HUES64 (cell line): ENCODE measurements around the gene STARD13.

Source experiments
- H3K27ac ChIP-seq: 2 replicates; pipeline ENCODE4 v1.7.0; 2013; ENCODE audit warnings: low read depth, low read length, inconsistent platforms
- H3K27me3 ChIP-seq: 2 replicates; pipeline ENCODE4 v1.6.1; 2013; ENCODE audit warnings: mild to moderate bottlenecking, low read length; ENCODE audit not compliant: insufficient read depth
- H3K36me3 ChIP-seq: 2 replicates; pipeline ENCODE4 v1.6.1; 2013; ENCODE audit warnings: mild to moderate bottlenecking, low read length; ENCODE audit not compliant: insufficient read depth
- H3K4me1 ChIP-seq: 2 replicates; pipeline ENCODE4 v1.6.1; 2013; ENCODE audit warnings: mild to moderate bottlenecking, low read length, moderate library complexity; ENCODE audit not compliant: insufficient read depth
- H3K4me3 ChIP-seq: 2 replicates; pipeline ENCODE4 v1.5.1; 2013; ENCODE audit warnings: mild to moderate bottlenecking, low read length, moderate library complexity
- H3K9ac ChIP-seq: 2 replicates; pipeline ENCODE4 v1.6.1; 2013; ENCODE audit warnings: mild to moderate bottlenecking, low read depth, low read length
- H3K9me3 ChIP-seq: 2 replicates; pipeline ENCODE4 v1.6.1; 2013; ENCODE audit warnings: low read depth, low read length; ENCODE audit not compliant: insufficient read depth
- WGBS: fragments of 150-250, 120-280 bp; methylation state at CpG from one replicate; pipeline ENCODE4 v1.1.7; 2013; ENCODE audit warnings: missing lambda C conversion rate; 5-methylcytosine and 5-hydroxymethylcytosine counted together

STARD13 gene

DNA sequence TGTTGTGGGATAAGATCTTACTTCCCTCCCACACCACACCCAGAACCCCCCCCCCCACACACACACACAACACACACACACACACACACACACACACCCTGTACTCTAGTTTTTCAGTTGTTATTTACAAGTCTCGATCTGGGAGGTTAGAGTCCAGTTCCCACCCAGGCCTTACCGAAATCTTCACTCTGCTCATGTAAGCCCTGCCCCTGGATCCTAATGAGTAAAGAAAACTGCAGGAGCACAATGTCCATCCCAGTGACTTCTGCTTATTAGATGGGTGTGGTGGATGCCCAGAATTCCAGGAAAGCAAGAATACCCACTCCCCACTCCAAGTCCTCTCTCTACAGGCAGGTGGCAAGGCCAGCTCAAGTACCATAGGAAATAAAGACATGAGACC lies 23.0 kb downstream of the STARD13 start:
- WGBS: 71% methylated on average over 2 of the region's 2 CpGs
- H3K27me3 ChIP-seq: no peaks in the 10 kb centered on the region
- H3K4me1 ChIP-seq: peaks cover 34% of the 10 kb centered on the region
- no peaks in the 10 kb centered on the region for H3K36me3 ChIP-seq
- no peak overlapping the region for H3K27ac ChIP-seq
- no peaks in the 10 kb centered on the region for H3K9me3 ChIP-seq
- no peak overlapping the region for H3K9ac ChIP-seq
- no peak overlapping the region for H3K4me3 ChIP-seq

DNA sequence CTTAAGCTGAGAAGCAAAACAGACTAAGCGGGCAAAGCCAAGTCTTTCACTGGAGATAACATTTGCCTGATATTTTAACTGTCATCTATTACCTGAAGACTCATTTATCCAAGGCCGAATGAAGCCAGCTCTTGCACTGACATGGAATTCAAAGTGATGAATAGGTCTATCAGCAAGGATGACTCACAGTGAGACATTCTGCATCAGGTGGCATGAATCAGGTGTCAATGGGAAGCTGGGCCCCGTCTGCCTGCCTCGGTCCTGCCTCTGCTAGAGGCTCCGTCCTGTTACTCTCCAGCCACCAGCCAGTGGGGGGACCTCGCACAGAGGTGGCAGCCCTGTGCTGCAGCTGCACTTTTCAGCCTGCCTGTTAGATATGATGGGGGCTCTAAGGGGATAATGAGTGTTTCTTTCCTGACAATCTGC lies 23.5 kb downstream of the STARD13 start:
- no peak overlapping the region for H3K27ac ChIP-seq
- H3K9ac ChIP-seq: no peak overlapping the region
- WGBS: 63% methylated on average over 6 of the region's 6 CpGs
- peaks cover 34% of the 10 kb centered on the region for H3K4me1 ChIP-seq
- H3K4me3 ChIP-seq: no peak overlapping the region
- no peaks in the 10 kb centered on the region for H3K27me3 ChIP-seq
- no peaks in the 10 kb centered on the region for H3K9me3 ChIP-seq
- H3K36me3 ChIP-seq: no peaks in the 10 kb centered on the region

DNA sequence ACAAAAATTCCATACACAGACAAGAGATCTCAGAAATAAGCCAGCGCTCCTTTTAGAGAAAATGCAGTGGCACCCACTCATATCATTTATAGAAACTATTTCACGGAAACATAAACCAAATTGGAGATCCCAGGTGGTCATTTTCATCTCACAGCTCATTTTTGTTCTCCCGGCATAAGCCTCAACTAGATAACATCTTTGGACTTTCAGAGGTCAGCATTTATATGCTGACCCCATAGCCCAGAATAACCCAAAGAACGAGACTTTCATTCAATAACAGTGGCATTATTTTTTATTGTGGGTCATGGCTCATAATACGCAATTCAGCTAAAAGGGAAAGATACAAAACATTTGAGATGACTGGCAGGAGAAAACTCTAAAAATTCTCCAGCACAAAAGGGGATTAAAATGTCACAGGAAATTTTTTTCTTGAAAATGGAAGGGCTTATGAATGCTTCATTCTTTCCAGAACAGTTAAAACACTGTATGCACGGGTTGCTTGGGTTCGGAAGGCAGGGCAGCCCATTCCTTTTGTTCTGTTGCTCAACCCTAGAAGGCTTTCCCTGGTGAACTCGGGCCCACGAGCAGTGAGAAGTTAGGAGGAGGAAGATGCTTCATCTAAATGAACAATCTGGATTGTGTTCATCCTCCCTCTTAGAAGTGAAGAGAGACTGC lies 24.0 kb downstream of the STARD13 start:
- no peaks in the 10 kb centered on the region for H3K9me3 ChIP-seq
- H3K27me3 ChIP-seq: no peaks in the 10 kb centered on the region
- H3K4me3 ChIP-seq: no peak overlapping the region
- WGBS: 92% methylated on average over 8 of the region's 9 CpGs
- no peaks in the 10 kb centered on the region for H3K36me3 ChIP-seq
- H3K4me1 ChIP-seq: peaks cover 34% of the 10 kb centered on the region
- no peak overlapping the region for H3K27ac ChIP-seq
- no peak overlapping the region for H3K9ac ChIP-seq

DNA sequence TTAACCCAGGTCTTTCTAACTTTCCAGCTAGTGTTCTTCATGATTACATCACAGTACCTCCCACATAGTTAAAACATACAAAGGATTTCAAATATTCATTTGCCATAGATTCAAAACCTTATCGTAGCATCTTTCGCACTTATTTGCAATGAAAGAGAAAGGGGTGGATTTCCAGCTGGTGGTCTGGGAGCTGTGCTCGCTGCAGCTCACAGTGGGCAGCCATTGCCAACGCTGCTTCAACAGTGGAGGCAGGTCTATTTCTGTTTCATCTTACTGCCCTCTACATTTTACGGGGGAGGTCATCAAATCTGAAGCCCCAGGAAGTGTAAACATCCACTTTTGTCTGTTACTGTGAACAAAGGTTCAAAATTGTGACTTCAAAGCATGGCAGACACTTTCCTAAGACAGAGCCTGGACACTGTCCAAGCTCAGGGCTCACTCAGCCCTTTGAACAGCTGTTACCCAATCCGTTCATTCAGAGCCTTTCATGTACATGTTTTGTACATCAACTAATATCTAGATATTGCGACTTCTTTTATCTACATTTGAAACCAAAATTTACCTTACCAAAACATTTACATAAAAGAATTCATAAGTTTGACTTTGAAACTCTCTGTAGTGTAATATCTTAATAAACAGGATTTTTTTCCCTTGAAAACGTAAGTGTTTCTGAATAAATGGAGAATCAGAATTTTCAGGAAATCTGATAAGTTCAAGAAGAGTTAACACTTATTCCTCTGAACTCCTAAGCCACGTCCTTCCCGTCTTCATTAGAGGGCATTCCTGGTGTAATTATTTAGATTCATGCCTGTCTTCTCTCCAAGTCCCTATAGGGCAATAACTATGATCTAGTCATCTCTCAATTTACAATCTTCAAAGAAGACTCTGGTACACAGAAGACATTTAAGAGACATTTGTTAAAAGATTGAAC lies 25.1 kb downstream of the STARD13 start:
- no peak overlapping the region for H3K27ac ChIP-seq
- H3K4me1 ChIP-seq: peaks cover 34% of the 10 kb centered on the region
- no peaks in the 10 kb centered on the region for H3K27me3 ChIP-seq
- H3K4me3 ChIP-seq: no peak overlapping the region
- no peaks in the 10 kb centered on the region for H3K36me3 ChIP-seq
- H3K9me3 ChIP-seq: no peaks in the 10 kb centered on the region
- no peak overlapping the region for H3K9ac ChIP-seq
- WGBS: 79% methylated on average over 10 of the region's 10 CpGs

DNA sequence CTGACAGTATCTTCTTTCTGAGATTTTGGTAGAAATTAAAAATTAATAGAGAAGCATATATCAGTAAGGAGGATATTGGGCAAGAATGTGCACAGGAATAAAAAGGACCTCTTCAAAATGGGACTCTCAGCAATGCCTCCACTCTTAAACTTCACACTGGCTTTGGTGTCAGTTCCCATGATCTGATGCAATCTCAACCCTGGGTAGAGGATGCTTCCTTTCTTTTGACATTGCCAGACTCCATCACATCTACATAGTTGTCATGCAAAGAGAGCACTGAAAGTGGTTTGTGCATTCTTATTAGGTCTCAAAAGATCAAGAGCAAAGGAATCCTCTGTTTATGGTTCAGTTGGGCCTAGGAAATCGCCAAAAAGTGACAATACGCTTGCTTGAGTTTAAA lies 26.3 kb downstream of the STARD13 start:
- Histone ChIP-seq H3K27me3 (no peaks in the 10 kb centered on the region), H3K9me3 (no peaks in the 10 kb centered on the region), H3K4me1 (peaks cover 30% of the 10 kb centered on the region), H3K4me3 (no peak overlapping the region), H3K27ac (peak overlapping the region; percentile 82), H3K9ac (peak overlapping the region; percentile 7; the same call in 1 of the 2 replicates), H3K36me3 (no peaks in the 10 kb centered on the region)
- 66% methylated on average over 2 of the region's 2 CpGs for WGBS

DNA sequence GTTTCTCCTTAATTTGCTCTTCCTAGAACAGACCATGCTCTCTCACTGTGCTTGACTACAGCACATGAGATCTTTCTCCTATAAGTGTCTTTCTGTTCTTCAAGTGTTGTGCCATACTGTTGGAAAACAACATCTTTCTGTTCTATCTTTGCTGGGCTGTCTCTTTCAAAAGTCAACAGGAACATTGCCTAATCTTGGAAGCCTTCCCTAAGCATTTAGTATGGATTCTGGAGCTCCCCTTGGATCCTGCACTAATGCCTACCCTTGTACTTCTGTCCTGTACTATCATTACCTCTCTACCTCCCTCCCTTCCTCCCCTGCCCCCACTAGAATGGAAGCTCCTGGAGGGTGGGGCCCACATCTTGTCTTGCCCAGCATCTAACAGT lies 26.8 kb downstream of the STARD13 start:
- Histone ChIP-seq H3K4me3 (no peak overlapping the region), H3K36me3 (no peaks in the 10 kb centered on the region), H3K9ac (peak overlapping the region; percentile 7; the same call in 1 of the 2 replicates), H3K9me3 (no peaks in the 10 kb centered on the region), H3K27me3 (no peaks in the 10 kb centered on the region), H3K4me1 (peaks cover 30% of the 10 kb centered on the region), H3K27ac (peak overlapping the region; percentile 82)

DNA sequence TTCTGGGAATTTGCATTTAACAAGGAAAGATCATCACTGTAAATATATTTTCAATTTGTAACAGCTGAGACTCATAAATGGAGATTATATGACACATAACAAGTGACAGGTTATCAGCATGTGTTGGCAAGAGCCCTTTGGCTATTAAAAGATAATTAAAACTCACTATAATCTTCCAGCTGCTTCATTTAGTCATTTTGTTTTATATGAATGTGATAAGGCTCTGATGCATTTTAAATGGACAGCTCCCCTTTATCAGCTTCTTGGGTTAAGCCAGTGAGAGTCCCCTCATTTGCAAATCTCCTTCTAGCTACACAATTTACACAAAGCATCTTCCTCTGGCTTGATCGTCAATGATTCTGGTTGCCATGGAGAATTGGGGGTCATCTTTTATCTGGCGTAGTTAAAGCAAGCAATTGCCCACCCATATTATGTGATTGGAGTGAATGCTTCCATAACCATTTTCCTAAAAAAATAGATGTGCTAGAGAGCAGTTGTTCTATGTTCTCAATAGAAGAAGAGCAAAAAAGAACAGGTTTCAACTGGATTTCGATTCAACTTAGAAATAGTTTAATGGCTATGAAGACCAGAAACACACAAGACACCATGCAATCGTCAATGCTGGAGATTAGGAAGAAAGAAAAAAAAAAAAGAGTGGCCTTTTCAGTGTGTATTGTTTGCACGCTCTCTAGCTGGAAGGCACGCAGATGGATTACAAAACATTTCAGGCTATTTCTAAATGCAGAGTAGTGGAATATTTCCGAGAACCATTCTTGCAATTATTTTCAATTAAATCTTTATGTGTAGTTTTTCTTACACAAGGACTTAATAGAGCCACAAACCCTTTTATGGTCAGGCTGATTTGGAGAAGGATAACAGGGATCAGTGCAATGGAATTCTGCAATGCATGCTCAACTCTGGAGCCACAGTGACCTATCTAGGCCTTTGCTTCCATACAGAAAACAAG lies 27.4 kb downstream of the STARD13 start:
- Histone ChIP-seq H3K27me3 (no peaks in the 10 kb centered on the region), H3K9ac (no peak overlapping the region), H3K27ac (peak overlapping the region; percentile 82; the same call in 1 of the 2 replicates), H3K9me3 (no peaks in the 10 kb centered on the region), H3K4me1 (peaks cover 30% of the 10 kb centered on the region), H3K36me3 (no peaks in the 10 kb centered on the region), H3K4me3 (no peak overlapping the region)
- 96% methylated on average over 6 of the region's 7 CpGs for WGBS

DNA sequence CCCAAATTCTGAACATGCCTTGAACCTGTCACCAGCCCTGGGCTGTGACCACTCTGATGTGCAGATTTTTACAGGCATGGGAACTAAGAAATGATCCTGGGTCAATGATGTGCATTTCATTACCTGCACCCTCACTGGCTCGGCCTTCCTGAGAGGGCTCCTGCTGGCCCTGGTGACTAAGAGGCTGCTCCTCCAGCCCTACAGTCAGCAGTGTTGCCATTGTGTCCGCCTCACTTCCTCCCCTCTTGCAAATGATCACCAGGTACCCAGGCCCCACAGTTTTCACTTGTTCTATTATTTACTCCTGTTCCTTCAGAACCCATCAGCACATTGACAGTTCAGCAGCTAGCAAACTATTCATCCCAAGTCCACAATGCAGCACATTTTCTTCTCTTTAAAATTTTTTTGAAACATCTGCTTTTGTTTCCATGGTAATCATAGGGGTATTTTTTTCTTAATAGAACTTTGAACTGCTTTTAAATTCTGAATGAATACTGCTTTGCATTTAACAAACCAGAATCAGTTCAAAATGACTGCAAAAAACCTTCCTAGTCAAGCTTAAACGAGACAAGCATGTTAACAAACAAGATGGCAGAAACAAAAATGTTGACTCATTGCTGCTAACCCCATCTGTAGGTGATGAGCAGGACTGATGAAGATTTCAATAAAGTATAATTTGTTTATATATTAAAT lies 29.3 kb downstream of the STARD13 start:
- Histone ChIP-seq H3K27ac (no peak overlapping the region), H3K9ac (no peak overlapping the region), H3K36me3 (no peaks in the 10 kb centered on the region), H3K9me3 (no peaks in the 10 kb centered on the region), H3K27me3 (no peaks in the 10 kb centered on the region), H3K4me1 (peaks cover 23% of the 10 kb centered on the region), H3K4me3 (no peak overlapping the region)
- whole genome bisulfite sequencing: 87% methylated on average over 3 of the region's 3 CpGs

DNA sequence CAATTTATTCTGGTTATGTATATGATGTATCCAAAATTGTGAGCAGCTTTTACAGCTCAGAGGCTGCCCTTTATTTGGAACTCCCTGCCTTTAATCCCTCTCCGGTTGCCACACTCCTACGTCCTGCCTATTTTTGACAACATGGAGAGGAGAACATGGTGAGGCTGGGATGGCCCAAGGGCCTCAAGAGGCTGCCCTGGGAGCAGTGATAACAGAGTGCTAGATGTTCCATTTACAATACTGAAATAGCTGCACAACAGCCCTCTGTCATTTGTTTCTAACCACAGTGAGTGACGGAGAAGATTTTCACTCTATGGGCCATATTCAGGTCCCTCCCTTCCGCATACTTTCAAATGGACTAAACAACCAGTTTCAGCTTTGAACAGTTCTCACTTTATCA lies 33.4 kb downstream of the STARD13 start:
- Histone ChIP-seq H3K4me1 (no peaks in the 10 kb centered on the region; the same call in 1 of the 2 replicates), H3K4me3 (no peak overlapping the region), H3K27ac (no peak overlapping the region), H3K27me3 (no peaks in the 10 kb centered on the region), H3K9ac (no peak overlapping the region), H3K9me3 (no peaks in the 10 kb centered on the region), H3K36me3 (no peaks in the 10 kb centered on the region)
- 94% methylated on average over 4 of the region's 4 CpGs for whole genome bisulfite sequencing

DNA sequence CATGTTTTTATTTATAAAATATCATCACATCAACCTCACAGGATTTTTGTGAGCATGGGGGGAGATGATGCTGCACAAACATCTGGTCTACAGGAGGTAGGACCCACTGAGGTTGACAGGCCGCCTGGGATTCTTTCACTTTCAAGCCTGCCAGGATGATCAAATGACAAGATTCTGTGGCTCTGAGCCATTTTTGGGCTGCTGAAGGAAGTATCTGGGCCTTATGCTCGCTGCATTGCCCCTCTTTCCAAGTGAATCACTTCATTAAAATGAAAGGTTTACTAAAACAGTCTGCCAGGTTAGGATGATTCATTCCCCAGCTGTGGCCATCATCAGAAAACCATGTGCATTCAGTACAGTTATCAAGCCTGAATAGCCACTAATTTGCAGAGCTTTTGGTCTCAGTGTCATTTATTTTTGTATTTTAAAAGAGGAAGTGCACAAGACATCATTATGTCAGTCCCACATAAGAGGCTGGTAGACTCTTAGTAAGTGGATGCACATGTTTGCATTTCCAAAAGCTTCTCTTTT lies 34.4 kb downstream of the STARD13 start:
- no peaks in the 10 kb centered on the region for H3K9me3 ChIP-seq
- no peaks in the 10 kb centered on the region for H3K4me1 ChIP-seq
- 71% methylated on average over 2 of the region's 2 CpGs for WGBS
- H3K36me3 ChIP-seq: no peaks in the 10 kb centered on the region
- H3K27me3 ChIP-seq: no peaks in the 10 kb centered on the region
- no peak overlapping the region for H3K9ac ChIP-seq
- no peak overlapping the region for H3K4me3 ChIP-seq
- no peak overlapping the region for H3K27ac ChIP-seq
